UCSD-AML1 (cell line): Measurements from ENCODE around the gene GRID2.

Source experiments
- DNase-seq: peaks from one replicate; lab custom pipeline; 2025; ENCODE audit not compliant: unreplicated experiment; lab: John Stamatoyannopoulos, UW

GRID2 gene

DNA sequence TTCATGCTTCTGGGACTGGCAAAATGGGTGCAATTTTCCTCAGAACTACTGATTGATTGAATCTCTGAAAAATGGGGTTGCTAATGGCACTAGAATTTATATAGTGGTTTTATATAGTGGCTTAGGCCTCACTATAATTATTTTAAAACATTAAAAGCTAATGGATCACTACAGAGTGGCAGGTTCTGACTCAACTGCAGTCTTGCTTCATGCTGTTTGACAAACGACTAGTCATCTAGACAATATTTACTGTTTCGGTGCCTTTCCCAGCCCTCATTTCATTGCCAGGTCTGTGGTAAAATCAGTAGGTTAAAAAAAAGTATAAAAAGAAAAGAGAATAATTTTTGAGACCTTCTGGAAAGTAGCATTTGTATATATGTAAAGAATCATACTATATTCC lies 1172.0 kb downstream of the GRID2 start:
- DNase-seq: no peak

DNA sequence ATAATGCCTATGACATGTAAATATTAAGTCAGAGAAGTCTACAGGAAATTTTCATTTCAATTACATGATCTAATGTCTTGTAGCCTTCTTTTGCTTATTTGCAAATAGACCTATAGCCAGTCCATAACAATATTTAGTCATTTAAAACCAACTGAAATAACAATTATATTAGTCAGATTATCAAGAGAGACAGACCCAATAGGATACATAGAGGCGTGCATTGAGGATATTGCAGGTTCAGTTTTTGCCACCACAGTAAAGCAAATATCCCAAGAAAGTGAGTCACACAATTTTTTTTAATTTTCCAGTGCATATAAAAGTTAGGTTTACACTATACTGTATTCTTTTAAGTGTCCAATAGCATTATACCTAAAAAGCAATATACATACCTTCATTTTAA lies 1175.0 kb downstream of the GRID2 start:
- no peak for DNase-seq

DNA sequence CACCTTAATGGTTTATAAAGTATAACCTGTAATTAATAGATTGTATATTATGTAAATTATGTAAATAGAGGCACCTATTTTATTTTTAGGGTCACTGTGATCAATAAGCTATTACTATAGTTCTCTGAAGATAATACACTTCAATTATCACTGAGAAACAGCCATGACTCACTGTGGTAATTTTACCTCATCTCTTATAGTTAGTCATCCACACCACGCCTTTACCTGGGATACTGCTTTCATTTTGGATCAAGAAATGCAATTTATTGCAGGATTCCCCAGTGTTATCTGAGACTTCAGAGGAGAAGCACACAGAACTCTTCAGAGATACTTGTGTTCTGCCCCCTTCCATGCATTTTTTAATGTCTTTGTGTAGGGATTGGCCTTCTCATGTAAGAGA lies 1176.7 kb downstream of the GRID2 start:
- DNase-seq: no peak

DNA sequence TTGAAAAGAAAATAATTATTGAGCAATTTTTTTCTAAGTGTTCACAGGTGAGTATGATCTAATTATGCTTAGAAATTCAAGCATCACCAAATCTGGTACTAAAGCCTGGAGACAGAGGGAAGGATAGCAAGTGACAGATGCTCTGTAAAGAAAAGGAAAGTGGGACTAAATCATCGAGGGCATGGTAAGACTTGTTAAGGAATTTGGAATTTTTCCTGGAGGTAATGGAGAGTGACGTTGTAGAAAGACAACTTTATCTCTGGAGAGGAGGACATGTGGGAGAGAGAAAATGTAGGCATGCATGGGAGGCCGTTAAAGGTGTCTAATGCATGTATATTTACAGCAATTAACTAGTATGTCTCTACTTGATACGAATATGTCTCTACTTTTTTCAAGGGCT lies 1191.6 kb downstream of the GRID2 start:
- no peak for DNase-seq

DNA sequence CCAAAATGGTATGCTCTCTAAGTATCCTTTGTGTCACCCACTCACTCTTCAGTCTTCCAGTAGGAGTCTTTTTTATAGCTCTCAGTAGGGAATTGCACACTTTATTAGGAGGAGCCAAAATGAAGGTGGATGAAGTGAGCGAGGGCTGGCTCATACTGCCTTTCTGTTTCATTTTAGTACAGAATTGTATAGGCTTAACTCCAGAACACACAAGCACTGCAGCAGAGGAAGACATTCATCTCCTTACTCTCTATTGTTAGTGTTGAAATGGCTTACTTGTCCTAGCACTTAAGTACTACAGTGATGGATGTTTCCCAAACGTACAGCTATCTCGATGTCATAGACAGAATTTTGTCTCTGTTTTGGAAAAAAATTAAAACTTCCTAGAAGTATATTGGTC lies 1197.5 kb downstream of the GRID2 start:
- no peak for DNase-seq

DNA sequence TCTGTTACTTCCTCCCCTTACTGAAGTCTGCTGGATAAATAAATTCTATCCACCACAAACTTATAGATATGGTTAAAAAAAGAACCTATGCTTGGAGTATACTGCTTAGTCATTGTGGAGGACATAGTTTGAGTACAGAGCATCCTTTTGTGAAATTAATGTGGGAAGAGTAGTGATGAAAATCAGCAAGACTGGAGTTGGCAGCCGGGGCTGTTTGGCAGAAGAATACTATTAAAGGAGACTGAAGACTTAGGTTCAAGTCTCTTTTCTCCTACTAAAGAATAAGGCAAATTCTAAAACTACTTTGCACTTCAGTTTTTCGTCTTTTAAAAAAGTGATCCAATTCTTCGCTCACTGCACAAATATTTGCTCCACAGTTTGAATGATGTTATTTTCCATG lies 1198.2 kb downstream of the GRID2 start:
- DNase-seq: no peak

DNA sequence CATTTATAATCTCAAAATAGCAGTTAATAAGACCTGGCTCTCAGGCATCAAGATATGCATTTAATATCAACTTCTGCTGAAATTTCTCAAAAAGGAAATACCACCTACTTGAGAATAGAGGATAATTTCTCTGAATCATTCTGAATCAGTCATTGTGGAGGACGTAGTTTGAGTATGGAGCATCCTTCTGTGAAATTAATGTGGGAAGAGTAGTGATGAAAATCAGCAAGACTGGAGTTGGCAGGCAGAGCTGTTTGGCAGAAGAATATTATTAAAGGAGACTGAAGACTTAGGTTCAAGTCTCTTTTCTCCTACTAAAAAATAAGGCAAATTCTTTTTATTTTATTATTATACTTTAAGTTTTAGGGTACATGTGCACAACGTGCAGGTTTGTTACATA lies 1199.2 kb downstream of the GRID2 start:
- no peak for DNase-seq

DNA sequence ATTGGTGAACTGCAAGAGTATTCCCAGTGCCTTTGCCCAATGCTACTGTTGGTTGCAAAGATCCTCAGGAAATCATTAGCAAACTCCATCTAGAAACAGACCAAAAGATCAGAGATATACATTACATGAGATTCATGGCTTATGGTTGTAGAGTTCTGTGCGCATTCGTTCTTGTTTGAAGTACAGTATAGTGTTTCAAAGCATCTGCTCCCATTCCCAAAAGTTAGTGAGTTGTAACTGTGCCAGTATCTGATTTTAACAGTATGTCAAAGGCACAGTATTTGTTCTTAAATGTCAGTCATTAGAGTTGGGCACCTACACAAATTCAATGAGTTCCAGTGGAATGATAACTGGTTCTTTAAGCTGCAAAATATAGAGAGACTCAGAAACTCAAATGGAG lies 1210.1 kb downstream of the GRID2 start:
- DNase-seq: no peak

DNA sequence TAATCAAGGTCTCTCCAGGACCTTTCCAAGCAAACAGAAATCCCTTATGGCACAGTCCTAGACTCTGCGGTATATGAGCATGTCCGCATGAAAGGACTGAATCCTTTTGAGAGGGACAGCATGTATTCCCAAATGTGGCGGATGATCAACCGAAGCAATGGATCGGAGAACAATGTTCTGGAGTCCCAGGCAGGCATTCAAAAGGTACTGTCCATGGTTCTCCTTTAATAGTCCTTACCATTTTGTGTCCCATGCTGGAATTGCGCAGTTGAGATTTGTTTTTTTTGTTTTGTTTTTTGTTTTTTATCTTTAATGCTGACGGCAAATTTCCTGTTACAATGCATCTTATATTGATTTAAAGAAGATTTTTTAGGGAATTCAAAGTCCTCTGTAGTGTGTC lies 1211.4 kb downstream of the GRID2 start:
- no peak for DNase-seq

DNA sequence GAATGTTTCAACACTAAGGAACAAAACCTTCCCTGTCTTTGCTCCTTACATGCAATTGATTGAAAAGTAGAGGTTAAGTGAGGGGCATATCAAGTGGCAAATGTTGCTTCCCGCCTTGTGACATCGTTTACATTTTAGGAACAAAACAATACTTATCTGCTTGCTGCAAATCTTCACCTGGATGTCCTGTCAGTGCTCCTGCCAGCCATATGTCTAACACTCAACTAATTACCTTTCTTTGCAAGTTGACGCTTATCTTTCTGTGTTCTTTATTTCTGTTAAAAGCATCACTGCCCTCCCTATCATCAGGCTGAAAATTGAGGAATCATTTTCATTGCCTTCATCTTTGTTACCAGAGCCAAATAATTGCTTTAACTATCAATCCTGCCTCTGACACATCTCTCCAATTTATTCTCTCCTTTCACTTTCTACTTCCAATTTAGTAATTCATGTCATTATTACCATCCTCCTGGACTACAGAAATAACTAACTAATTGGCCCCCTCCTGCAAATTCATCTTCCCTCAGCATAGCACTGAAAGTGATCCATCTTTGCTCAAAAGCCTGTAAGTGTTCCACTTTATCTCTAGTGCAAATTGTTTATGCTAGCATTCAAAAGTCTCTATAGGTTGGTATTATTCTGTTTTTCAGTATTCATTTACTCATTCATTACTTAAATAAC lies 1226.1 kb downstream of the GRID2 start:
- no peak for DNase-seq

DNA sequence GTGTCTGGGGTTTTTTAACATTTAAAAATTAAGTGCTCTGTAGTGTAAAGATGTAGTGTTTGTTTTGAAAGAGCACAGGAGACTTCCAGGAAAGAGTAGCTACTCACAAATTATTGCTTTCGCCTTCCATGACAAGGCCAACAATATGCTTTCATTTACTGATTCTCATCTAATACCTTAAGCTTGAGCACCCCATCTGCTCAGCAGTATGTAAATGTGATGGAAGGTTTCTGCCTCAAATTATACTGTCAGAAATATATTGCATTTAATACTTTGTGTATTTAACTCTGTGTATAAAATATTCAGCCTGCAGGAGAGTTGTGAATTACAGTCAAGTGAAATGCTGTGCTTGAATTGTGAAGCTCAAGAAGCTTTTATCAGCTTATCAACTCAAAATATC lies 1228.5 kb downstream of the GRID2 start:
- DNase-seq: no peak

DNA sequence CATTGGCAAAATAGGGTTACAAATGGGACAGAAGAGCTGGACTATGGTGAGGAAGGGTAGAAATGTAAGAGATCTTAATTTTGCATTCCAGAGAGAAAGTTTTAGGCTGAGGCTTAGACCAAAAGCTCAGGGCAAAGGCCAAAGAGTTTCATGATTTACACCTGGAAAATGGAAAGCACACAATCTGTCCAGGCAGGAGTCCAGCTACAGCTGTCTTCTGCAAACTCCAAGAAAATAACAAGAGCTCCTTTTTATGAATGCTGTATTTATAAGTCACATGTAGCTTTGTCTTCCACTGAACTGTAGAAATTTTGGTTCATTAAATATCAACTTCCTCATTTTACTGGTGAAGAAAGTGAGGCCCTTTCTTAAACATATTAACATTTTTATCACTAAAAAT lies 1236.8 kb downstream of the GRID2 start:
- no peak for DNase-seq

DNA sequence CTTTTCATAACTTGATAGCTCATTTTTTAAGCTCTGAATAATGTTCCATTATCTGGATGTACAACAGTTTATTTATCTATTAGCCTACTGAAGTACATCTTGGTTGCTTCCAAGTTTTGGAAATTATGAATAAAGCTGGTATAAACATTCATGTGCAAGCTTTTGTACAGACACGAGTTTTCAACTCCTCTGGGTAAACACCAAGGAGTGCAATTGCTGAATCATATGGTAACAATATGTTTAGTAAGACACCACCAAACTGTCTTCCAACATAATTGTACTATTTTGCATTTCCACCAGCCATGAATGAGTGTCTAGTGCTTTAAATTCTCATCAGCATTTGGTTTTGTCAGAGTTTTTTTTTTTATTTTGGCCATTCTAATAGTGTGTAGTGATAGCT lies 1258.1 kb downstream of the GRID2 start:
- DNase-seq: no peak

DNA sequence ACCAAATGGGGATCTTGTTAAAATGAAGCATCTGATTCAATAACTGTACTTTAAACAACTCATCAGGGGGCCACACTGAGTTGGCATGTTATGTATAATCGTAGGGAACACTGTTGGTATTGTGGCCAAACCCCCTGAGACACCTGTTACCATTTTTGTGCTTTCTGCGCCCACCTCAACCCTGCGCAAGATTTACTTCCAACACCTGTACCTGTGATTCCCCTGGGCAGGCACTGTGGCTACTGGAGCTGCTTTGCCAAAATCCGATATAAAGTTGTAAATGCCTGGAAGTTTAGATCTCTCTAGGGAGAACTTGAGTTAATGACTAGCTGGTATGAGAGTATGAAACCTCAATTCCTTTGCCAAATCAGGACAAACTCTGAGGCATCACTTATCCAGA lies 1265.0 kb downstream of the GRID2 start:
- no peak for DNase-seq

DNA sequence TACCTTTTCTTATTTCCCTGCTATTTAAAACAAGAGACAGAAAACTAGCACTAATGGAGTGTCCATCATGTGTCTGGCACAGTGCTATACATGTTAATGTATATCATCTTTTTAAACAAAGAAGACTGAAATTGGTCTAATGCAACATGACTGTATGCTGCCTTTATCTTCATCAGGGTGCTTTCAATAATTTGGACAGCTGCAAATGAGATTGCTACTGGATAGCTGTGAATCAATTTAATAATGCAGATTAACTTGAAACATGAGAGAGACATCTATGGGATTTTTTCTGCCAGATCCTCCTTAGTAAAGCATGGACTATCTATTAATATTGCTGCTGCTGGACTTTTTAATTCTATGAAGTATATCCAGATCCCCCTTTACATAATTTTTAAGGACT lies 1269.5 kb downstream of the GRID2 start:
- no peak for DNase-seq

DNA sequence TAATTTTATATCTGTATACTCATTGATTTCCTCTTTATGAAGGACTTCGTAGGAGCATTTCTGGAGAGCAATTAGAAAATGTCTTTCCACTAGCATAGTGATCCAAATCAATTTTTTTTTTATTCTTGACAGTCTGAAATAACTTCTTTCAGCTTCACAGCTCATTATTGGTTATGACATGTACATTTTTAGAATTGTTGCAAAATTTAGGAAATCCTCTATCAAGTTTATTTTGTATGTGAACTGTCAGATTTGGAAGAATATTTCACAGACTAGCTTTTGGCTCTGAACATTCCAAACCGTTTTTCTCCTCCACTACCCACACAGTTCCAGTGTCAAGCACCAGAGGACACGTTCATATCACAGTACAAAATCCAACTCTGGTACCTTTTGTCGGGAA lies 1275.2 kb downstream of the GRID2 start:
- DNase-seq: no peak

DNA sequence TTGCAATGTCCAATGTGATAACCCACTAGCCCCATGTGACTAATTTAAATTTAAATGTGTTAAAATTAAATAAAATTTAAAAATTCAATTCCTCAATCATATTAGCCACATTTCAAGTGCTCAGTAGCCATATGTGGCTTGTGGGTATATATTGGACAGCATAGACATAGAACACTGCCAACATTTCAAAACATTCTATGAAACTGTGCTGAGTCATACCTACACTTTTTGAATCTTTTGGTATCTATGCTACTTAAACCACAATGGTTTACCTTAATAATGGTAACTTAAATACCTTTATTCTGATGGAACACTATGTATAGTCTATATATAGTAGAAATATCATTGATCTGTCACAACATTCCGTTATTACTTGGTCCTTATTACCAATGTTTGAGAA lies 1301.4 kb downstream of the GRID2 start:
- no peak for DNase-seq

DNA sequence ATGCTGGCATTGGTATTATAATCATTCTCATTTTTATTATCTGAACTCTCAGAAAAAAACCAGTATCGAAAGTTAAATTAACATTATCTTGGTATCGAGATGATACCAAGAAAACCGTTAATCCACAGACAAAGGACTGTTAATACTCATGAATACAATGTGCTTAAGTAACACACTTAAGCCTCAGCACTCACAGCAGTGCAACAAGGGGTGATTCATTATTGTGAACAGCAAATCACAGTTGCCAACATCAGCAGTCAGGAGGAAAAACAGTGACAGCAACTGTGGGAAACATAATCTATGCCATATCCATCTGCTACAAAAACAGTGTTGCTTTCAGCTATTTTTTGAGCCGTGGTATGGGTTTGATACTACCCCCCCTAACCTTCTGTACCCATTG lies 1313.8 kb downstream of the GRID2 start:
- no peak for DNase-seq

DNA sequence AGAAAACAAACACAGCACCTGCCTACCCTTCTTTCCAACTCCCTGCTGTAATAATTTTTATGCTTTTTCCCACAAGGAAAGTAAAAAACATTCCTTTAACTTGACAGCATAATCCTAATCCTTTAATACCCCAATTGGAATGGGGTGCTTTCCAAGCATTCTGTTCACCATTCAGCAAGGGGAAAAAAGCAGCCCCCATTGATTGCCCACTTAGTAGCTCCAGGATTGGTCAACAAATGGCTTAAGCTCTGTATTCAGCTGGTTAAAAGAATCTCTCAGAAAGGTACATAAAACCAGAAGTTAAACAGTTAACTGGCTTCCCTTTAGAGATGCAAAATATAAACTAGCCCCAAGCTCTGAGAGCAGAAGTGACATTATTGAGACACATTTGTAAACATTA lies 1330.0 kb downstream of the GRID2 start:
- no peak for DNase-seq

DNA sequence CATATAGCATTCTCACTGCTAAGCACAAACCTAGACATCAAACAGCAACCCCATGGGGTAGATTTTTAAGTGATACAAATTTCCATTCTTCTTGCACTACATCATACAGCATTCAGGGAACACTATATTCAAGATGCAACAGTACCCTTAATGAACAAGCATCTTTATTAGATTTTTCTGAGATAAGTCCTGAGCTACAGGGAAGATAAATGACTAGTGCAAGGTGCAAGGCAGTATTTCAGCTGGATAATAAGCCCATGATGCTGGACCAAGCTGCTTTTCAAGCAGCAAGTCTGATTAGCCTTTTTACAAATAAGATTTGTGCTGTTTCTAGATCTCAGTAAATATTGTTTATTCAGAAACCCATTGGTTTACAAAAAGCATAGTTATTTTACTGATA lies 1332.2 kb downstream of the GRID2 start:
- no peak for DNase-seq

DNA sequence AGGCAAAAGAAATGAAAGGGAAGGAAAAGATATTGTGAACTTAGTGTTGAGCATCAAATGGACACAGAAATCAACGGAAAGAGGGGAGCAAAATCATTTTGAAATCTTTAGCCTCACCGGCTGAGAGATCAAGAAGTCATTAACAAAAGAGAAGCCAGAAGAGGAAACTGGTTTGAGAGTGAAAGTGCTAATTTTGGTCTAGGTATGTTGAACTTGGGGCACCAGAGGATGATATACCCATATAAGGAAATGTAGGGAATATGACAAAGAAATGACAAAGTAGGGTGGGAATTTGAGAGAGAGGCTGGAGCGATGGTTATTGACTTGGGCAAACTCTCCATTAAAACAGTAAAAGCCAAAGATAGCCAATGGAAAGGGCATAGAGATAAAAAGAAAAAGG lies 1341.4 kb downstream of the GRID2 start:
- no peak for DNase-seq

DNA sequence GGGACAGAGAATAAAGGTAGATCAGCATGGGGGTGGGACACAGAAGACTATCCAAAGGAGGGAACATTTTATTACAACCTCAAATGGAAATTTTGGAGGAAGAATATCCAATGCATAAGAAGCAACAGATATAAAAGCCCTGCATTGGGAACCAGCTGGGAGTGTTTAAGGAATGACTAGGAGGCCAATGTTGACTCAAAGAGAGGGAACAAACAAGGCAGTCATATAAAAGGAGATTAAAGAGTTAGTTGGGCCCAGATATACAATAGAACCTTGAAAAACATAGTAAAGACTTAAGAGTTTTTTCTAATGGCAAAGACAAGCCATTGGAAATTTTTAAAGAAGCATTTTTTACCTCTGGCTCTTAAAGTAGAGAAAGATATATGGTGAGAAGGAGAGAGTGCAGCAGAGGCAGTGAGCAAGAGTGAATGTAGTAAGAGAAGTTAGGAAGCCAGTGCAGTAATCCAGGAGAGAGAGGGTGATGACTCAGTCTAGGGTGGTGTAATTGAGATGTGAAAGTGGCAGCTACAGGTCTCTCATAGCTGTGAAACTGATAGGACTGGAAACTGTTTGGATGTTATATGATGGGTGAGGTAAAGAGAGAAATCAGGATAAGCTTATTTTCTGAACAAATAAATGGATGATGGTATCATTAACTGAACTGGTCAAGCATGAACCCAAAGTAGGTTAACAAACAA lies 1342.6 kb downstream of the GRID2 start:
- no peak for DNase-seq

DNA sequence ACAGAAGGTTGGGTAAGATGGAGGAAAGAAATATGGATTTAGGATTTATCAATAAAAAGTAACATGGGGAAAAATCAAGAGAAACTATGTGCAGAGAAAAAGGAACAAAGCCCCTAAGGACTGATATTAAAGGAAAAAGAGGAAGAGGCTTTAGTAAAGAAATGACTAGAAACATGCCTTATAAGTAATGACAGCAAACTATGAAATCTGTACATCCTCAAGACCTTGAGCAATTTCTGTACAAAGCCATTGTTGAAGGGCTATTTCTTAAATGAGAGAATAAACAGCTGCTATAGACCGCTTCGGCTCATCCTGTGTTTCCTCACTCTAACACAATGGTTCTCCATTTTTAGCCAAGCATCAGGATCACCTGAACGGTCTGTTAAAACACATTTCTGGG lies 1344.5 kb downstream of the GRID2 start:
- no peak for DNase-seq
